Stimulated activated CD4-positive, alpha-beta T cell treated with anti-CD3 and anti-CD28 coated beads, Interleukin-2, amount 100 ng/mL, for 48 hours (primary cell): ENCODE results near the gene TRIAP1.

ENCODE experiments used
- DNase-seq, 2 donors: peaks; one replicate each; pipeline ENCODE4 v3.0.0-alpha.2; 2020

Gene TRIAP1

GRCh38 chr12:120425797-120426196 lies 20.4 kb downstream of the TRIAP1 start:
- DNase-seq, result no peak

GRCh38 chr12:120422892-120423456 lies 23.2 kb downstream of the TRIAP1 start:
- DNase-seq, result no peak

- no peak for DNase-seq
Measured at GRCh38 chr12:120421701-120422100, 24.5 kb downstream of the TRIAP1 start.

GRCh38 chr12:120417917-120418580 lies 28.1 kb downstream of the TRIAP1 start:
- no peak for DNase-seq

- no peak for DNase-seq
Measured at GRCh38 chr12:120416490-120417216, 29.5 kb downstream of the TRIAP1 start.

- no peak for DNase-seq
Measured at GRCh38 chr12:120413901-120414695, 32.1 kb downstream of the TRIAP1 start.

- no peak for DNase-seq
Measured at GRCh38 chr12:120412421-120412820, 33.8 kb downstream of the TRIAP1 start.

GRCh38 chr12:120408771-120409170 lies 37.4 kb downstream of the TRIAP1 start:
- no peak for DNase-seq

GRCh38 chr12:120406553-120406952 lies 39.6 kb downstream of the TRIAP1 start:
- no peak for DNase-seq

- DNase-seq, result no peak
Measured at GRCh38 chr12:120406069-120406468, 40.1 kb downstream of the TRIAP1 start.

GRCh38 chr12:120404271-120404670 lies 41.9 kb downstream of the TRIAP1 start:
- no peak for DNase-seq

- DNase-seq, result no peak
Measured at GRCh38 chr12:120403869-120404268, 42.3 kb downstream of the TRIAP1 start.

- DNase-seq, result no peak
Measured at GRCh38 chr12:120402217-120402616, 44.0 kb downstream of the TRIAP1 start.

- no peak for DNase-seq
Measured at GRCh38 chr12:120399531-120399930, 46.7 kb downstream of the TRIAP1 start.

GRCh38 chr12:120397824-120398540 lies 48.2 kb downstream of the TRIAP1 start:
- no peak for DNase-seq

- DNase-seq, result no peak
Measured at GRCh38 chr12:120394483-120395367, 51.5 kb downstream of the TRIAP1 start.
